HG03060 (cell line): ENCODE results near the gene SBSN.

ENCODE experiments used
- ATAC-seq: cut with Tn5 transposase; IDR thresholded peaks from one replicate; pipeline ENCODE4 v1.9.1; 2021; ENCODE audit warnings: low read depth, moderate number of reproducible peaks; ENCODE audit not compliant: unreplicated experiment

SBSN gene, protein sequence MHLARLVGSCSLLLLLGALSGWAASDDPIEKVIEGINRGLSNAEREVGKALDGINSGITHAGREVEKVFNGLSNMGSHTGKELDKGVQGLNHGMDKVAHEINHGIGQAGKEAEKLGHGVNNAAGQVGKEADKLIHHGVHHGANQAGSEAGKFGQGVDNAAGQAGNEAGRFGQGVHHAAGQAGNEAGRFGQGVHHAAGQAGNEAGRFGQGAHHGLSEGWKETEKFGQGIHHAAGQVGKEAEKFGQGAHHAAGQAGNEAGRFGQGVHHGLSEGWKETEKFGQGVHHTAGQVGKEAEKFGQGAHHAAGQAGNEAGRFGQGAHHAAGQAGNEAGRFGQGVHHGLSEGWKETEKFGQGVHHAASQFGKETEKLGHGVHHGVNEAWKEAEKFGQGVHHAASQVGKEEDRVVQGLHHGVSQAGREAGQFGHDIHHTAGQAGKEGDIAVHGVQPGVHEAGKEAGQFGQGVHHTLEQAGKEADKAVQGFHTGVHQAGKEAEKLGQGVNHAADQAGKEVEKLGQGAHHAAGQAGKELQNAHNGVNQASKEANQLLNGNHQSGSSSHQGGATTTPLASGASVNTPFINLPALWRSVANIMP

DNA sequence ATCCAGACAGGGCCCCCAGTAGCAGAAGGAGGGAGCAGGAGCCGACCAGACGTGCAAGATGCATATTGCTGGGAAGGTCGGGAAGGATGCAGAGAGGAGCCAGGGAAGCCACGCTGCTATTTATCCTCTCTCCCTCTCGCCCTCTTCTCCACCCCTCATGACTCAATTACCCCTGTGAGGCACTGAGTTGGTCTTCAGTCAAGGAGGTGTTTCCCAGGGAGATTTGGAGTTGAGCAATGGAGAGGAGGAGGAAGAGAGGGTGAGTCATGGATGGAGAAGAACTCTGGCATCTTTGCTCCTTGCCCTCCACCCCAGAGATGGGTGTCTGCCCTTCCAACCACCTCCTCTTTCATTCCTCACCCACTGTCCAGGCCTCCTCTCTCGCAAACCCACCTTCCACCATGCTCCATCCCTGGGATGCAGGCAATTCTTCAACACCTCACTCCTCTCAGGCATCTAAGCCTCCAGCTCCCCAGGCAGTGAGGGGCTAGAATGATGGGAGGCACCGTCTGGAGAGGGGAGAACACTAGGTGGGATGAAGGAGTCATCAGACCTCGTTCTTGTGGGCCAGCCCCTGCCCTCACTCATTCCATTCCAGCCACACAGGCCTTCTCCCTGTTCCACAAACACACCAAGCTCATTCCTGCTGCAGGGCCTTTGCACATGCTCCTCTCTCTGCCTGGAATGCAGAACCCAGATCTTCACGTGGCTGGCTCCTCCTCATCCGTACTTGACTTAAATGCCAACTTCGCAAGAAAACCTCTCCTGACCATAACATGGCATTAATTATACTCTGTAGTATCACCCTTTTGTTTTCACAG is at the start of gene SBSN:
SBSN (minus strand) TSS at position 94 of the 821 bp plus-strand sequence; CDS start at position 64, 30 bp downstream.
- ATAC-seq = no peak

DNA sequence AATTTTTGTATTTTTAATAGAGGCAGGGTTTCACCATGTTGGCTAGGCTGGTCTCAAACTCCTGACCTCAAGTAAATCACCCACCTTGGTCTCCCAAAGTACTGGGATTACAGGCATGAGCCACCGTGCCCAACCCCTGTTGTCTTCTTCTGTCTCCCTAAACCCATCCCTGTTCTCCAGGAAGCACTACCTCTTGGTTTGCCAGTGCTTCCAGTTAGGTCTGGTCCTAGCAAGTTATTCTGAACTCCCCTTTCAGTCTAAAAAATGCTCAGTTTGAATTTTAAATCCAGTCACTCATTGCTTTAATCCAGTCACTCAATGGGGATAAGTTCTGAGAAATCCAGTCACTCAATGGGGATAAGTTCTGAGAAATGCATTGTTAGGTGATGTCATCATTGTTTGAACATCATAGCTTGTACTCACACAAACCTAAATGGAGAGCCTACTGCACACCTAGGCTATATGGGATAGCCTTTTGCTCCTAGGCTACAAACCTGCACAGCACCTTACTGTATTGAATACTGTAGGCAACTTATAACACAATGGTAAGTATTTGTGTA is 43.4 kb upstream of the SBSN start:
- no peak for ATAC-seq

DNA sequence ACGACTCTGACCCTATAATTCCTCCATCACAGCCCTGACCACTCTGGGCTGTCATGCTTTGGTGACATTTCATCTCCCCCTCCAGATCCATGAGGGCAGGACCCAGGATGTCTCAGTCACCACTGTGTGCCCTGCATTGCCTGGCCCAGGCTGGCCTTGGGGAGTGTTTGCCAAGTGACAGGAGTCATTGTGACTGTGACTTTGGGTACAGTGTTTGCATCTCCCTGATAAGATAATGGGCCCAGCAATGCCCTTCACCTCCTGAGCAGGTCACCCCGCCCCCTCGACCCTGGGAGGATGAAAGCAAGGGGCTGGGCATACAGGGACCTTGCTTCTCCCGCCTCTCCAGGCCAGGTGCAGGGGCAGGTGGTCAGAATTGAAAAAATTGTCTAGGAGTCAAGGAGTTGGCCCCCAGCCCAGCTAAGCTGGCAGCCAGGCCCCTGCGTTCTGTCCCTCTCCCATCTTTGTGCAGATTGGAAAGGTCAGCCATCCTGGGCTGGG is 41.2 kb upstream of the SBSN start:
- no peak for ATAC-seq

DNA sequence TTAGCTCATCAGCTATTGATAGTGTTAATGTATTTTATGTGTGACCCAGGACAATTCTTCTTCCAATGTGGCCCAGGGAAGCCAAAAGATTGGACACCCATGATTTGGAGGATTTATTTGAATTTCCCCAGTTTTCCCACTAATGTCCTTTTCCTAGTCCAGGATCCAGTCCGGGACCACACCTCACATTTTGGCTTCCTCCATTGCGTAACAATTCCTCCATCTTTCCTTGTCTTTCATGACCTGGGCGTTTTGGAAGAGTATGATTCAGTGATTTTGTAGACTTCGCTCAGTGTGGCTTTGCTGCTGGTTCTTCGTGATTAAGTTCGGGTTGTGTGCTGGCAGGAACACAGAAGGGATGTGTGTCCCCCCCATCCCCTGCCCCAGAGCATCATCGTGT is 38.6 kb upstream of the SBSN start:
- ATAC-seq = no peak

DNA sequence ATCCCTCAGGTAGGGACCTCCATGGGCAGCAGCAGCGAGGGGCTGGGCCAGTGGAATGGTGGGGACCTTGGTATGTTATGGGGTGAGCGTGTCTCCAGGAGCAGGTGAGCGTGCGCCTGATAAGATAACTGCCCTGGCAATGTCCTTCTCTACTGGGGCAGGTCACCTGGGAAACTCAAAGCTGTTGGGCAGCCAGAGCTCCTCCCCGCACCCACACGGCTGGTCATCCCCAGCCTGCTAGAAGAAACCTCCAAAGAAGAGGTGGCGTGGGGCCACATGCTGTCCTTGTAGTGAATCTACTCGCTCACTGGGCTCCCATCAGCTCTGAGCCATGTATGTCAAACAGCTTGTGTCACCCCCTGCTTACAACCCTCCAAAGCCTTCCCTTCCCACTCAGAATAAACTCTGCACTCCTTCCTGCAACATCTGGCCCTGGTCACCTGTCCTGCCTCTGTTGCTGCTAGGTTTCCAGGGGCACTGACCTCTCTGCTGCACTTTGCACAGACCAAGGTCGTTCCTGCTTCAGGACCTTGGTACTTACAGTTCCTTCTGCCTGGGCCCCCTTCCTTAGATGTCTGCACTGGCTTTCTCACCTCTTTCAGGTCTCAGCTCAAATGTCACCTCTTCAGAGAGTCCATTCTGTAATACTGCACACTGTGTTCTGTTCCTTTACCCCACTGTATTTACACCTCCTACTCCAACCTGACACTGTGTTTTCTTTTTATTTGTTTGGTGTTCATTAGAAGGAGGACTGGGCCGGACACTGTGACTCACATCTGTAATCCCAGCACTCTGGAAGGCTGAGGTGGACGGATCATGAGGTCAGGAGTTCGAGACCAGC is 37.1 kb upstream of the SBSN start:
- ATAC-seq = no peak

DNA sequence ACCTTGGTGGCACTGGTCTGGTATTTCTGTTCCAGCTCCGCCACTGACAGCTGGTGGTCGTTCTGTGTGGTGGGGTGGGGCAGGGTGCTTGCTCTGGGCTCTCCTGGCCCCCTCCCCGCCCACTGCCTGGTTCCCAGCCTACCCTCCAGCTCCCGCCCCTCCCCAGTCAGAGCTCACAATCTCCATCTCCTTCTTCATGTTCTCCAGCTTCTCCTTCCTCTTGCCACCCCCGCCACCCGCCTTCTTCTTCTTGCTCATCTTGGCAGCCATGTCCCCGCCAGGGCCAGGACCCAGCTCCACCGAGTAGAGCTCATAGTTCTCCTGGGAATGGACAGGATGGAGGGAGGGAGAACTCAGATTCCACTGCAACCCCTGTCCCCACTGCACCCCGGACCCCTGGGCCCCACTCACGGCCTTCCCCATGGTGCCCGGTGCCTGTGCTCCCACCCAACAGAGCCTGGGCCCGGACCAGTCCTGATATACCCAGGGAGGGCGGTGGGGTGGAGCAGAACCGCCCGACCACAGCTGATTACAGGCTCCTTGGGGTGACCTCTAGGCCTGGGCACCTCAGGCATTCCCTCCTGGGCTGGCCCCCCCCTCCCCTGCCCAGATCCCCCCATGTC is 35.2 kb upstream of the SBSN start, which contains the start of gene ATP4A:
ATP4A (minus strand) TSS at position 452 of the 623 bp plus-strand sequence; CDS start at position 423, 29 bp downstream.
- no peak for ATAC-seq

DNA sequence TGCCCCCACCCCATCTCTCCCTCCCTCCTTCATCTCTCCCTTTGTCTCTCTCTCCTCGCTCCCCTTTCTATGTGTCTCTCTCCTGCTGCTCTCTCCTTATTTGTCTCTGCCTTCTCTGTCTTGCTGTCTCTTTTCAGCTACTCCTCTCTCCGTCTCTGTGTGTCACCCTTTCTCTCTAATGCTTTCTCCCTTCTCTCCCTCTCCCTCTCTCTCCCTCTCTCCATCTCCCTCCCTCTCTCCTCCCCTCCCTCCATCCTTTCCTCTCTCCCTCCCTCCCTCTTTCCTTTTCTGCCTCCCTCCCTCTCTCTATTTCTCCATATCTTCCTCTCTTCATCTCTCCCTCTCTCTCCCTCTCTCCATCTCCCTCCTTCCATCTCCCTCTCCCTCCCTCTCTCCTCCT is 34.7 kb upstream of the SBSN start:
- ATAC-seq = no peak

DNA sequence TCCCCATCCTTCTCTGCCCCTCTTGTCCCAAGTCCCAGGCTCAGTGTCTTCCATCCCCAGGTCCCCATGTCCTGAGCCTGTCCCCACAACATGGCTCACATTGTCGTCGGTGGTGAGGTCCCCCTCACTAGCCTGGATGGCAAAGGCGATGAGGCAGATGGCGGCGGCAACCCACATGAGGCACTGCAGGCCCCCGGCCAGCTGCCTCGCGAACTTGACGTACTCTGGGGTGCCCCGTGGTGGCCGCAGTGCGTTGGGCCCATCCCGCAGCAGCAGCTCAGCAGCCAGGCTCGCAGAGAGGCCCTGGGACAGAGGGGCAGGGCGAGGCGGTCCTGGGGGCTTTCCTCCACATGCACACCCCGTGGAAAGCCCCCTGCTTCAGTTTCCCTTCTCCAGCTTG is 34.2 kb upstream of the SBSN start:
- no peak for ATAC-seq

DNA sequence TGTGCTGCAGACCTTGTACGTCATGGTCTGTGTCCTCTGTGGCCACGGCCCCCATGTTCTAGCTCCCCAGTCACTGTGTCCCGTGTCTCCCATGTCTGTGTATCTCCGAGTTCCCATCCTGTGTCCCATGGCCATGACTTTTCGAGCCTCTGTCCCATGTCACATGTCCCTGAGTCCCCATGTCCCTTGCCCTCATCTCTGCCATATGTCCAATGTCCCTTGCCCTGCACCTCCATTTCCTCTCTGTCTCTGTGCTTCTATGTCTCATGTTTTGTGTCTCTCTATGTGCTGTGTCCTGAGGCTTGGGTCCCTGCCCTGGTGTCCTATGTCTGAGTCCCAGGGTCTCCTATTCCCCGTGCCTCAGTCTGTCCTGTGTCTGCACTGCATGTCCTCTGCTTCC is 33.3 kb upstream of the SBSN start:
- ATAC-seq = no peak

DNA sequence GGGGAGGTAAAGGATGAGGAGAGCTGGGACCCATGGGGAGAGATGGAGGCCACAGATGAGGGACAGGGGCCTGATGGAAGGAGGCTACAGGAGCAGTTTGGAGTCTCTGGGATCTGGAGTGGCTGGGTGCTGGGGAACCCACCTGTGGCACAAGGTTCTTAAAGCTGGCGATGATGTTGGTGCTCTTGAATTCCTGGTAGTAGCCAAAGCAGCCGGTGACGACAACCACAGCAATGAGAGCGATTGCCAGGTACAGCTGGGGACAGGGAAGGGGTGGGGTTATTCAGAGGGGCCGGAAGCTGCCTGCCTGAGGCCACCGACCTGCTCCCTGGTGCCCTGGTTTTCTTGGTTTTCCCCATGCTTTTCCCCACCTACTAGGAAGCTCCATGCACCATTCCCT is 32.6 kb upstream of the SBSN start:
- no peak for ATAC-seq

DNA sequence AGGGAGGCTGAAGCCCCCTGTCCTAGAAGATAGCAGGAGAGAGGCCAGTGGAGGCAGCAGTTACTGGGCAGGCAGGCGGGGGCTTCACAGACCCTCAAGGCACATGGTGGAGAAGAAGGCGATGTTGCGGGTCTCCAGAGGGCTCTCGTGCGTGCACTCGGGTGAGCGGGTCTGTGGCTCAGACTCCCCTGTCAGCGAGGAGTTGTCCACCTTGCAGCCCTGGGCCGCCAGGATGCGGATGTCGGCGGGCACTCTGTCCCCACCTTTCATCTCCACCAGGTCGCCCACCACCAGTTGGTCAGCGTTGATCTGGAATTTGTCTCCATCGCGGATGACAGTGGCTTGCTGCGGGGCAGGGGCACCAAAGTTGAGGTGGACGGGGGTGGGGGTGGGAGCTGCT is 32.2 kb upstream of the SBSN start:
- ATAC-seq = no peak

DNA sequence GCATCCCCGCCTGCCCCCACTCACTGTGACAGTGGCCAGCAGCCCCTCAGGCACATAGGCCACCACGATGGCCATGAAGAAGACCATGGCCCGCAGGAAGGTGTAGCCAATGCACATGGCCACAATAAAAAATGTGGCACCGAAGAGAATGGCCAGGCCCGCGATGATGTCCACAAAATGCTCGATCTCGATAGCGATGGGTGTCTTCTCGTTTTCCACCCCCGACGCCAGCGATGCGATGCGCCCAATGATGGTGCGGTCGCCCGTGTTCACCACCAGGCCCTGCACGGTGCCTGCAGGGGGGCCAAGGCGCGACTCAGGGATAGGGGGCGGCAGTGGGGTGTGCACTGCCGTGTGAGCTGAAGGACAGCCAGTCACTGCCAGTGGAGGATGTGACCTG is 31.7 kb upstream of the SBSN start:
- ATAC-seq = no peak

DNA sequence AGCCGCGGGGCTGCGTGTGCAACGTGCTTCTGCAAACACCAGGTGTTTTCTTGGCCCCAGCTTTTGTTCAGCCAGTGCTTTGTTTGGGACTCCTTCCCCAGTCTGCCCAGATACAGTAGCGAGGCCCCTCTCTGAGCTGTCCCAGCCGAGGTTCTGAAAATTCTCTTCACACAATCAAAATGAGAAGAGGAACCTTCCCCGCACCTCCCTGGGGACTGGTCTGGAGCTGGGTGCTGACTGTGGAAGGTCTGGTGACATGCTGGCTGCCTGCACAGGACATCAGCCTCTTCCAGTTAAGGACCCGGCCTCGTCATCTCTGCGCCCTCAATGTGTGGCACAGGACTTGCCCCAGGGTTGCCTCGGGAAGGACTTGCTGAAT is 31.2 kb upstream of the SBSN start:
- no peak for ATAC-seq

DNA sequence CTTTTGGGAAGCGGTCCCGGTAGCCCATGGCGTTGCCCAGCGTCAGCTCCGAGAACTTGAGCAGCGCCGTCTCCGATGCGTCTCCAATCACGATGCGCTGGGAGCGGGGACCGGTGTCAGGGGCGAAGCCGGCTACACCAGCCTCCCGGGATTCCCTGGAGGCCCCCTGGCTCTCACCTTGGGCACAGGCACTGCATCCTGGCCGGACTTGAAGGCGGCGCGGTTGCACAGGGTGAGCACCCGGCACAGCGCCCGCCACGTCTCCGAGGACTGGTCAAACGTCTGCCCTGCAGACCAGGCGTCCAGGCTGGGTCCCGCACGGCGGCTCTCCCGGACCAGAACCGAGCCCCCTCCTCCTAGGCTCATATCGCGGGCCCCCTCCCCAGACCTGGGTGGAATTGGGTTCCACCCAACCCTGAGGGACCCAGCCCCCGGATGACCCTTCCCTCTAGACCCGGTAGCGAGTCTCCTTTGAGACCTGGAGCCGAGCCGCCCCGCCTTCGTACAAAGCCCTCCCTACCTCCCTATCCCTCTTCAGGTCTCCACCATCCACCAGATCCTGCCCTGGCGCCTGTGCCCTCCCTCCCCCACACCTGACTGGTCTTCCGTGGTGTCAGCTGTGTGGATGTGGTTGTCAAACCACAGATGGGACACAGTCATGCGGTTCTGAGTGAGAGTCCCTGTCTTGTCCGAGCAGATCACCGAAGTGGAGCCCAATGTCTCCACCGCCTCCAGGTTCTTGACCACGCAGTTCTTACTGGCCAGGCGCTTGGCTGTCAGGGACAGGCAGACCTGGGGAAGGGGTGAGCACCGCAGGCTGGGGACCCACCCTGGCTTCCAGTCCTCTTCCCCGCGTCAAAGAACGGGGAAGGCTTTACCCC is 30.5 kb upstream of the SBSN start:
- ATAC-seq = no peak

DNA sequence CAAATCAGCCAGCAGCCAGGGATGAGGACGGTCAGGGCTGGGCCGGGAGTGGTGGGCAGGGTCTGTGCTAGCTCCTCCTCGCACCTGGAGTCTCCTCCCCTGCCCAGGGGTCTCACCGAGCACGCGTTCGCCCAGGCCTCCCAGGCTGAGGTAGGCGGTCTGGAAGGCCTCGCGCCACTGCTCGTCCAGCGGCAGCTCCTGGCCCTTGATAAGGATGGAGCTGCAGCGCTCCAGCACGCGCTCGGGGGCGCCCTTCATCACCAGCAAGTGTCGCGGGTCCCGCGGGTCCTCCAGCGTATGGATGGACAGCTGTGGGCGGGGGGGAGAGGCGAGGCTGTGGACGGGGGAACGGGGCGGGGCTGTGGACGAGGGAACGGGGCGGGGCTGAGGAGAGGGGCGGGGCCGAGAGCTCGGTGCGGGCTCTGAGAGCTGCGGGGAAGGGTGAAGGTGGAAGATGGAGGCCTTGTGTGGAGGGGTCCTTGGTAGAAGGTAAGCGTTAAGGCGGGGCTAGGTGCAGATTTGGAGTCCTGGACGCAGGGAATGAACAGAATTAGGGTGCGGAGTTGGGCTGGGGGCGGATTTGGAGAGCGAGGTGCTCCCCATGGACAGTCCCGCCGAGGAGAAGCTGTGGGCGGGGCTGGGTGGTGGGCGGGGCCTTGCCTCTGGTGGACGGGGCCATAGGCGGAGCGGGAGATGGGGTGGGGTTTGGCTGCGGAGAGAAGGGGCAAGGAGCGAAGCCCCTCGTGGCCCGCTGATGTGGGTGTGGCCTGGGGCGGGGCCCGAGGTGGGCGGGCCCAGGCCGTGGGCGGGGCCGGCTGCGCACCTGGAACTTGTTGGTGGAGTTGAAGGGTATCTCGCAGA is 29.7 kb upstream of the SBSN start:
- no peak for ATAC-seq

DNA sequence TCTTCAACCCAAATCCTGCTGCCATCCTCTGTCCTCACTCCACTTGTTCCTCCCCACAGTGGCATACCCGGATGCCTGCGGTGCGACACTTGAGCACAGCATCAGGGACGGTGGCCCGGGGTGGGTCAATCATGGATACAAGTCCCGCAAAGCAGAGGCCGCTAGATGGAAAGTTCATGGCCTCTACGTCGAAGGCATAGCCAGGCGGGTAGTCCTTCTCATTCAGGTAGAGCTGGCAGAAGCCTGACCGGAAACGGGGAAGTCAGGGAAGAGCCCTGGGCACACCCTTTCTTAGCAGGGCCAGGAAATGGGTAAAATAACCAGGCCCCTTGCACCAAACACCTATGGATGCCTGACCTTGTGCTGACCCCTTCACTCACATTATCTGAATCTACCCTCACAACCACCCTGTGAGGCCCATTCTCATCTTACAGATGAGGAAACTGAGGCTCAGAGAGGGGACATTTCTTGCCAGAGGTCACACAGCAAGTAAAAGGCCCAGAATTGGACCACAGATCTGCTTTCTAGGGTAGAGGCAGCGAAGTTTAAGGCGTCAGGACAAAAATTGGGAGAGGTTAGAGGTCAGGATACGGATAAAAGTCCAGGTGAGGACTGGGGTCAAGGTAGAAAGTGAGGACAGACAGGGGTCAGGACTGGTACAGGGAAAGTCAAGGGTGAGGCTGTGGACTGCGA is 28.9 kb upstream of the SBSN start:
- ATAC-seq = no peak

DNA sequence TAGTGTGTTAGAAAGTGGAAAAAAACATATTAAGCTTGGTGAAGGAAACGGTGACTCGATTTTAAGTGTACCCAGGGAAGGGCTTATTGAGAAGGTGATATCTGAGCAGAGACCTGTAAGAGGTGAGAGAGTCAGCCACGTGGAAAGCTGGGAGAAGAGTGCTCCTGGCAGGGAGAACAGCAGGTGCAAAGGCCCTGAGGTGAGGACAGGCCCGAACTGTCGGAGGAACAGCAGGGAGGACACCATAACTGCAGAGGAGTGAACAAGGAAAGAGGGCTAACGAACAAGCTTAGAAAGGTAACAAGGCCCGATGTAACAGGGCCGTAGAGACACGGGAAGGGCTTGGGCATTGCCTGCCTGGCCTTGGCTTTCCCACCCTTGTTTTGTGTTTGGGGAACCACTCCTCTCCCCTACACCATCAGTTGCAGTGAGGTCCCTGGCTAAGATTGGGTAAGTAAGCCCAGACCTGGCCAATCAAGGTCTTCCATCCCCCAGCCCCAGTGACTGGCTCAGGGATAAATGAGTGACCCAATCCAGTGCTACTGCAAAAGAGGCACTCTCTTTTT is 28.0 kb upstream of the SBSN start:
- ATAC-seq = no peak
